ENCODE data around the gene ANKDD1B. TPM values are rescaled to one million over a fixed set of nuclear protein-coding genes. Genes with fewer than 3 reads are reported as not detected.
A peak's percentile ranks its signal among the peaks of the same experiment; 100 is the strongest.

Gene ANKDD1B
- polyA plus RNA-seq, 2 of the 4 experiments (the other 2 are of a cell fraction) = 0.09 to 0.14 TPM

DNA sequence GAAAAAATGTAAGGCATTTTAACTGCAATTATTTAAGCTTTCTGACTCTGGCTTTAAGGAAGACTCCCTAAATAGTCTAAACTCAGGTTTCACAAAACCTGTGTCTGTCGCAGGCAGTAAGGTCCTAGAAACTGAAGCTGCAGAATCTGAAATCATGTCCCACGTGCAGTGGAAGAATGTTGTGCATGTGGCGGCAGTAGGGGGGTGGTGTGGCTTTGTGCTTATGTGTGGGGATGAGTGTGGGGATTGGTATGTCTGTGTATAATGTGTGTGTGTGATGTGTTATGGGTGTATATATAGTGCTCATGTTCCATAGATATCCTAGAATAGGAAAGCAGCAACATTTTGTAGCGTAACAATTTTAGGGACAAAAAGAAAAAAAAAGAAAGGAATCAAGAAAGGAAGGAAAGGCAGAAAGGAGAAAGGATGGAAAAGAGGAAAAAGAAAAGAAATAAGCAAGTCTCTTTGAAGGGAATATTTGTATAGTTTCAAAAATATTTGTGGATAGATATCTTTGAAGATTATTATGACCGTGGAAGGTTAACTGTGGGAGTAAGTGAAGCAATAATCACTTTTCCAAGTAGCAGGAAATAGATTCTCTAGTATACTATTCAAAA, 6.6 kb downstream of the ANKDD1B start:
- ChIA-PET CTCF (interaction anchor here (0.6 kb wide), 1 partner anchor 65 kb away, joined by 3 read pairs; no protein-coding TSS in a partner anchor), POLR2A (no interaction called here)
- ATAC-seq (no peak), FAIRE-seq (no peak), DNase-seq (ENCODE audit: low read depth in 1 of 2, low spot score in 1 of 2) (no peak)
- TF ChIP-seq, protein P1, sequence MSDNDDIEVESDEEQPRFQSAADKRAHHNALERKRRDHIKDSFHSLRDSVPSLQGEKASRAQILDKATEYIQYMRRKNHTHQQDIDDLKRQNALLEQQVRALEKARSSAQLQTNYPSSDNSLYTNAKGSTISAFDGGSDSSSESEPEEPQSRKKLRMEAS (IDR thresholded peaks at IDR 0.05) = no peak
- no peak for TF ChIP-seq TP53 (CRISPR knock-in tag; IDR thresholded peaks at IDR 0.05)
- TF ChIP-seq FOSL2 (IDR thresholded peaks at IDR 0.05) = no peak
- TF ChIP-seq FOSL2 (CRISPR knock-in tag; IDR thresholded peaks at IDR 0.05) = no peak
- WGBS (ENCODE audit: missing lambda C conversion rate) = 87% methylated on average over 5 of the region's 5 CpGs
- H3K4me3 ChIP-seq = no peak overlapping the region
- no peaks in the 10 kb centered on the region for H3K9me3 ChIP-seq
- no peak overlapping the region for H3K27ac ChIP-seq
- no peak overlapping the region for H3K4me2 ChIP-seq
- H3K4me1 ChIP-seq = peaks cover 4% of the 10 kb centered on the region; the same call in 1 of the 3 replicates

DNA sequence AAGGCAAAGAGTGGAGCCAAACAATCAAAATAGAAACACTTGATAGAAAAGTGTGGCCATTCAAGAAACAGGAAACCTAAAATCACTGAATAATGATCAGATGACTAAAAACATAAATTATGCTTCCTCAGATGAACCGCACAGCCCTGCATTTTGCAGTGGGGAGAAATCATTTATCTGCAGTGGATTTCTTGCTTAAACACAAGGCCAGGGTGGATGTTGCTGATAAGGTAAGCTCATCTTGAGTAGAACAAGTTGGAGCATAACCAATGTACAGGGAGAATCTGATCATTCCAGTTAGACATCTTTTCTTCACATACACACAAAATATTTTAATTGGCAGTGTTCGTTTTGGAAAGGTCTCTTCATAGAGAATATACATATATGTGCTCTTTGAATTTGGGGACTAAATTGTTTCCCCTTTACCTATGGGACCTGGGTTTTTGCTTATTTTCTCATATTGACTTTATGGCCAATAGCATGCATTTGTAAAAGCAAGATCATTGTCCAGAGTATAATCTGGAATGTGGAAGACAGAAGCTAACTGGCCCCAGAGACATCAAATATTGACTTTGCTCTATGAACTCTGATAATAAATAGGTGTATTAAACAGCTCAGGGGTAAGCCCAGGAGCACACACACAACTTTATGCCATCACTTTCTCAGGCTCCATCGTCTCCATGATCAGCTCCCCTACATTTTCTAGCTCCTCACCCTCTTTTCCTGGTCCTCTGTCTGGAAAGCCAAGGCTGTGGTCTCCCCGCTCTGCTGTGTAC, 9.1 kb downstream of the ANKDD1B start:
- no peak for DNase-seq (ENCODE audit: low read depth in 1 of 2, low spot score in 1 of 2)
- no peak overlapping the region for H3K4me3 ChIP-seq
- H3K4me1 ChIP-seq = peaks cover 20% of the 10 kb centered on the region
- ATAC-seq = peak in 1 of 2 experiments; percentile 12; a peak in 1 of 6 replicates
- 59% methylated on average over 4 of the region's 4 CpGs for WGBS (ENCODE audit: missing lambda C conversion rate)
- H3K9me3 ChIP-seq = no peaks in the 10 kb centered on the region
- no peak overlapping the region for H3K4me2 ChIP-seq
- ChIA-PET CTCF (interaction anchor here (0.5 to 1.3 kb wide), 2 partner anchors 61 to 267 kb away, joined by 3 to 4 read pairs; no protein-coding TSS in a partner anchor), POLR2A (no interaction called here)
- no peak overlapping the region for H3K27ac ChIP-seq
- no peak for FAIRE-seq
- TF ChIP-seq RFX5 (IDR thresholded peaks at IDR 0.05) = no peak
- TF ChIP-seq EHF (CRISPR knock-in tag; IDR thresholded peaks at IDR 0.05) = no peak
- TF ChIP-seq, protein P2, sequence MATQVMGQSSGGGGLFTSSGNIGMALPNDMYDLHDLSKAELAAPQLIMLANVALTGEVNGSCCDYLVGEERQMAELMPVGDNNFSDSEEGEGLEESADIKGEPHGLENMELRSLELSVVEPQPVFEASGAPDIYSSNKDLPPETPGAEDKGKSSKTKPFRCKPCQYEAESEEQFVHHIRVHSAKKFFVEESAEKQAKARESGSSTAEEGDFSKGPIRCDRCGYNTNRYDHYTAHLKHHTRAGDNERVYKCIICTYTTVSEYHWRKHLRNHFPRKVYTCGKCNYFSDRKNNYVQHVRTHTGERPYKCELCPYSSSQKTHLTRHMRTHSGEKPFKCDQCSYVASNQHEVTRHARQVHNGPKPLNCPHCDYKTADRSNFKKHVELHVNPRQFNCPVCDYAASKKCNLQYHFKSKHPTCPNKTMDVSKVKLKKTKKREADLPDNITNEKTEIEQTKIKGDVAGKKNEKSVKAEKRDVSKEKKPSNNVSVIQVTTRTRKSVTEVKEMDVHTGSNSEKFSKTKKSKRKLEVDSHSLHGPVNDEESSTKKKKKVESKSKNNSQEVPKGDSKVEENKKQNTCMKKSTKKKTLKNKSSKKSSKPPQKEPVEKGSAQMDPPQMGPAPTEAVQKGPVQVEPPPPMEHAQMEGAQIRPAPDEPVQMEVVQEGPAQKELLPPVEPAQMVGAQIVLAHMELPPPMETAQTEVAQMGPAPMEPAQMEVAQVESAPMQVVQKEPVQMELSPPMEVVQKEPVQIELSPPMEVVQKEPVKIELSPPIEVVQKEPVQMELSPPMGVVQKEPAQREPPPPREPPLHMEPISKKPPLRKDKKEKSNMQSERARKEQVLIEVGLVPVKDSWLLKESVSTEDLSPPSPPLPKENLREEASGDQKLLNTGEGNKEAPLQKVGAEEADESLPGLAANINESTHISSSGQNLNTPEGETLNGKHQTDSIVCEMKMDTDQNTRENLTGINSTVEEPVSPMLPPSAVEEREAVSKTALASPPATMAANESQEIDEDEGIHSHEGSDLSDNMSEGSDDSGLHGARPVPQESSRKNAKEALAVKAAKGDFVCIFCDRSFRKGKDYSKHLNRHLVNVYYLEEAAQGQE (IDR thresholded peaks at IDR 0.05) = no peak
- TF ChIP-seq, protein P3, sequence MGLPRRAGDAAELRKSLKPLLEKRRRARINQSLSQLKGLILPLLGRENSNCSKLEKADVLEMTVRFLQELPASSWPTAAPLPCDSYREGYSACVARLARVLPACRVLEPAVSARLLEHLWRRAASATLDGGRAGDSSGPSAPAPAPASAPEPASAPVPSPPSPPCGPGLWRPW (IDR thresholded peaks at IDR 0.05) = no peak
- no peak for TF ChIP-seq HOXB13 (CRISPR knock-in tag; IDR thresholded peaks at IDR 0.05; ENCODE audit: low read depth)
- no peak for TF ChIP-seq ESRRA (IDR thresholded peaks at IDR 0.05; ENCODE audit: borderline replicate concordance, low read length)
- no peak for TF ChIP-seq ZFP36 (IDR thresholded peaks at IDR 0.05; ENCODE audit: borderline replicate concordance, partially characterized antibody)
- no peak for TF ChIP-seq POLR2AphosphoS2 (conservative IDR thresholded peaks at IDR 0.05; ENCODE audit: low read length)
- TF ChIP-seq, protein P4, sequence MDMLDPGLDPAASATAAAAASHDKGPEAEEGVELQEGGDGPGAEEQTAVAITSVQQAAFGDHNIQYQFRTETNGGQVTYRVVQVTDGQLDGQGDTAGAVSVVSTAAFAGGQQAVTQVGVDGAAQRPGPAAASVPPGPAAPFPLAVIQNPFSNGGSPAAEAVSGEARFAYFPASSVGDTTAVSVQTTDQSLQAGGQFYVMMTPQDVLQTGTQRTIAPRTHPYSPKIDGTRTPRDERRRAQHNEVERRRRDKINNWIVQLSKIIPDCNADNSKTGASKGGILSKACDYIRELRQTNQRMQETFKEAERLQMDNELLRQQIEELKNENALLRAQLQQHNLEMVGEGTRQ (IDR thresholded peaks at IDR 0.05) = no peak
- TF ChIP-seq, protein P5, sequence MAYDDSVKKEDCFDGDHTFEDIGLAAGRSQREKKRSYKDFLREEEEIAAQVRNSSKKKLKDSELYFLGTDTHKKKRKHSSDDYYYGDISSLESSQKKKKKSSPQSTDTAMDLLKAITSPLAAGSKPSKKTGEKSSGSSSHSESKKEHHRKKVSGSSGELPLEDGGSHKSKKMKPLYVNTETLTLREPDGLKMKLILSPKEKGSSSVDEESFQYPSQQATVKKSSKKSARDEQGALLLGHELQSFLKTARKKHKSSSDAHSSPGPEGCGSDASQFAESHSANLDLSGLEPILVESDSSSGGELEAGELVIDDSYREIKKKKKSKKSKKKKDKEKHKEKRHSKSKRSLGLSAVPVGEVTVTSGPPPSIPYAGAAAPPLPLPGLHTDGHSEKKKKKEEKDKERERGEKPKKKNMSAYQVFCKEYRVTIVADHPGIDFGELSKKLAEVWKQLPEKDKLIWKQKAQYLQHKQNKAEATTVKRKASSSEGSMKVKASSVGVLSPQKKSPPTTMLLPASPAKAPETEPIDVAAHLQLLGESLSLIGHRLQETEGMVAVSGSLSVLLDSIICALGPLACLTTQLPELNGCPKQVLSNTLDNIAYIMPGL (CRISPR knock-in tag; IDR thresholded peaks at IDR 0.05; ENCODE audit: borderline replicate concordance) = no peak
- no peak for TF ChIP-seq GATA3 (IDR thresholded peaks at IDR 0.05; ENCODE audit: borderline replicate concordance)
- TF ChIP-seq, protein P6, sequence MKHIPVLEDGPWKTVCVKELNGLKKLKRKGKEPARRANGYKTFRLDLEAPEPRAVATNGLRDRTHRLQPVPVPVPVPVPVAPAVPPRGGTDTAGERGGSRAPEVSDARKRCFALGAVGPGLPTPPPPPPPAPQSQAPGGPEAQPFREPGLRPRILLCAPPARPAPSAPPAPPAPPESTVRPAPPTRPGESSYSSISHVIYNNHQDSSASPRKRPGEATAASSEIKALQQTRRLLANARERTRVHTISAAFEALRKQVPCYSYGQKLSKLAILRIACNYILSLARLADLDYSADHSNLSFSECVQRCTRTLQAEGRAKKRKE (CRISPR knock-in tag; IDR thresholded peaks at IDR 0.05; ENCODE audit: low read depth) = no peak
- no peak for TF ChIP-seq FOSB (CRISPR knock-in tag; IDR thresholded peaks at IDR 0.05)
- TF ChIP-seq RARB (CRISPR knock-in tag; IDR thresholded peaks at IDR 0.05) = no peak
- TF ChIP-seq NR3C1 (IDR thresholded peaks at IDR 0.05) = no peak
- TF ChIP-seq, protein P1 (IDR thresholded peaks at IDR 0.05) = no peak
- TF ChIP-seq RAD21 (conservative IDR thresholded peaks at IDR 0.05 in 1 of 2, IDR thresholded peaks at IDR 0.05 in 1 of 2) = no peak
- TF ChIP-seq TP53 (CRISPR knock-in tag; IDR thresholded peaks at IDR 0.05) = no peak
- TF ChIP-seq HDAC2 (IDR thresholded peaks at IDR 0.05) = no peak
